K562 (cell line): ENCODE measurements around the gene IRF2. TPM values are rescaled to one million over a fixed set of nuclear protein-coding genes. Genes with fewer than 3 reads are reported as not detected.

ENCODE experiments used
- AFF1 ChIP-seq, 2 experiments: fragments of 450-650 bp; IDR thresholded peaks; 2 replicates each; pipeline ENCODE4 v1.6.1; 2018; ENCODE audit warnings: mild to moderate bottlenecking in 2 of 2, low read depth in 1 of 2; ENCODE audit not compliant: partially characterized antibody in 2 of 2
- CCAR2 ChIP-seq: fragments of 200-400 bp; formaldehyde crosslinking; IDR thresholded peaks from 2 replicates; pipeline ENCODE4 v1.6.1; 2017; ENCODE audit warnings: mild to moderate bottlenecking, low read depth, low read length
- FOXO4 ChIP-seq: fragments of 450-650 bp; formaldehyde crosslinking; IDR thresholded peaks from 2 replicates; pipeline ENCODE4 v1.4.0; 2020; ENCODE audit warnings: mild to moderate bottlenecking, moderate library complexity
- NR3C1 ChIP-seq: sonication (generic); formaldehyde crosslinking; IDR thresholded peaks from 2 replicates; pipeline ENCODE4 v1.8.1; 2022; ENCODE audit warnings: missing genetic modification reagents
- TARDBP ChIP-seq: fragments of 450-650 bp; IDR thresholded peaks from 2 replicates; pipeline ENCODE4 v1.6.1; 2016
- U2AF1 ChIP-seq: fragments of 200-400 bp; formaldehyde crosslinking; optimal IDR thresholded peaks from 2 replicates; pipeline ENCODE3; 2017; ENCODE audit warnings: mild to moderate bottlenecking, low read depth, low read length, moderate library complexity
- polyA plus RNA-seq, 8 experiments: library from polyadenylated mRNA; depleted of rRNA in 4 of 8; stranded (reverse) in 5 of 8; unstranded in 3 of 8; fragments of >200 nt; fragmentation: Nextera tagmentation in 2 of 8; fragmentation: Illumina TruSeq in 1 of 8; extraction: Ambion mirVana in 2 of 8; extraction: Trizol in 1 of 8; gene quantifications; 2 replicates each; pipeline versions ENCODE4 v1.2.1 to v1.2.3, GENCODE V29; 2011 to 2014; ENCODE audit warnings: inconsistent platforms in 1 of 8, missing spikeins in 1 of 8
- total RNA-seq, 7 experiments: library from RNA; depleted of rRNA in 6 of 7; stranded (reverse); fragments of >200 nt in 6 of 7; fragmentation: Illumina TruSeq in 2 of 7; extraction: Trizol in 2 of 7; gene quantifications; 2 replicates each; pipeline versions ENCODE4 v1.2.1 to v1.2.3, GENCODE V29; 2011 to 2021; ENCODE audit warnings: low replicate concordance in 1 of 7

Gene IRF2
- total and polyA plus RNA-seq, 9 of the 15 experiments (the other 6 are each of a cell fraction or from before 2014, with no cell fraction given) = 7.1 to 17.1 (median 11.3) TPM

GRCh38 chr4:184420402-184420801, 53.9 kb downstream of the IRF2 start (continued):
- TF ChIP-seq AFF1 (IDR thresholded peaks at IDR 0.05; ENCODE audit: low read depth in 1 of 2, partially characterized antibody in 2 of 2) (no peak), U2AF1 (no peak), FOXO4 (CRISPR knock-in tag) (no peak), NR3C1 (CRISPR knock-in tag) (no peak), CCAR2 (no peak), TARDBP (no peak)
